Erythroblast (primary cell): ENCODE data around the gene CENPF.
"Not testable (repeated sequence)": the region's sequence is repeated elsewhere in the genome, so short reads cannot be mapped to it uniquely, and the experiment has no call there.

Source experiments
- GATA1 ChIP-seq: IDR thresholded peaks from 2 replicates; pipeline ENCODE4 v1.6.1; 2011; ENCODE audit warnings: low read depth, mild to moderate bottlenecking, control low read depth, low read length, moderate library complexity
- POLR2A ChIP-seq: IDR thresholded peaks from 2 replicates; pipeline ENCODE4 v1.6.1; 2011; ENCODE audit warnings: mild to moderate bottlenecking, low read length

DNA sequence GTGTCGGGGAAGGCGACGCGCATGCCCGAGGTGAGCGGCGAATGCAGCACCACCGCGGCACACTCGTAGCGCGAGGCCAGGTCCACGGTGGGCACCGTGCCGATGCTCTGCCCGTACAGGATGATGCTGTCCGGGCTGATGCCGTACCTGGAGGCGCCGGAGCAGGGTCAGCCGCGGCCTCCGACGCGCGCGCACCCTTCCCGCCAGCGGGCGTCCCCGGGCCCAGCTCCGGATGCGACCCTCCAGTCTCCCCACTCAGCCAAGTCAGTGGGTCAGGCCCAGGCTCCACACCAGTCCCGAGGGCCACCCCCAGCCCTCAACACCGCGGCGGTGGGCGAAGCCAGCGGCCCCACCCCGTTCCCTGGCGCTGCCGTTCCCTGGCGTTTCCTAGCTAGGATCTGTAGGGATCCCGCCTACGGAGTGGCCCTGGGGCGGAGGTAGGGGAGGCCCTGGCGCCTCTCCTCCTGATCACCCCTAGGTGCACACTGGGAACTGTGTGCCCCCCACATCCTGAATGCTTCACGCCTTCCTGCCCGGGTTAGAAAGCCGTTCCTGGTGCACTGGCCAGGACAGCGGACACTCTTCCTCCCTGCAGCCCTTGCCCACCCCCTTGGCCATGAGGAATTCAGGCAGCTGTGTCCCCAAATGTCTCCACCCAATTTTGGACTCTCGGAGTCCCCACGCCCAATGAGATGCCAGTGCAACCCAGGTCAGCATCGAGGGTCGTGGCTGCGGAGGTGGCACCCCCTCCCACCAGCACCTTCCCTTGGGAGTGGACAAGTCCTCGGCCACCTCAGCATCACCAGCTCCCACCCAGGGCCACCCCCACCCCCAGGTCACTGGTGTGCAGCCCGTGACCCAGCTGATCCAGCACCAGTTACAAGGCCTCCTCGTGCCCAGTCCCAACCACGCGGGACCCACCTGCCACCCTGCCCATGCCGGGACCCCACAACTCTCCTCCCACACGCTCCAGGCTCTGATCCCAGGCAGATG is 3.2 kb downstream of the CENPF start:
- TF ChIP-seq POLR2A, GATA1: not testable (repeated sequence)
